GM18498 (cell line): ENCODE measurements around the gene NFYC.
"Not testable (repeated sequence)": the region's sequence is repeated elsewhere in the genome, so short reads cannot be mapped to it uniquely, and the experiment has no call there.

Source experiments
- ATAC-seq: cut with Tn5 transposase; IDR thresholded peaks from one replicate; pipeline ENCODE4 v1.9.1; 2021; ENCODE audit warnings: mild to moderate bottlenecking, moderate library complexity; ENCODE audit not compliant: unreplicated experiment

NFYC gene

GRCh38 chr1:40664791-40665190 is 26.7 kb upstream of the NFYC start:
- ATAC-seq: no peak

- peak; percentile 81 for ATAC-seq
These were observed 26.0 kb upstream of the NFYC start, which contains the start of gene RIMS3 for GRCh38 chr1:40665335-40666171. TSS of gene RIMS3 (minus strand) at chr1:40665682. CDS start at chr1:40641925, 23,757 bp downstream.

GRCh38 chr1:40668769-40669525 is 22.6 kb upstream of the NFYC start:
- ATAC-seq: peak; percentile 59

GRCh38 chr1:40673452-40673851 is 18.1 kb upstream of the NFYC start:
- ATAC-seq: no peak

GRCh38 chr1:40676501-40676900 is 15.0 kb upstream of the NFYC start:
- no peak for ATAC-seq

- ATAC-seq: no peak
These were observed 12.1 kb upstream of the NFYC start for GRCh38 chr1:40679165-40679953.

GRCh38 chr1:40684669-40685068 is 6.8 kb upstream of the NFYC start:
- ATAC-seq: no peak

GRCh38 chr1:40687059-40687458 is 4.4 kb upstream of the NFYC start:
- no peak for ATAC-seq

- no peak for ATAC-seq
These were observed 3.8 kb upstream of the NFYC start for GRCh38 chr1:40687661-40688060.

- ATAC-seq: no peak
These were observed 1.8 kb upstream of the NFYC start for GRCh38 chr1:40689737-40690136.

- ATAC-seq: no peak
These were observed 550 bp upstream of the NFYC start for GRCh38 chr1:40690771-40691537.

- no peak for ATAC-seq
These were observed 958 bp downstream of the NFYC start for GRCh38 chr1:40692429-40692895.

GRCh38 chr1:40693425-40693824 is 1.9 kb downstream of the NFYC start:
- ATAC-seq: no peak

- no peak for ATAC-seq
These were observed 2.9 kb downstream of the NFYC start for GRCh38 chr1:40694353-40694874.

- ATAC-seq: no peak
These were observed 4.8 kb downstream of the NFYC start for GRCh38 chr1:40696294-40696693.

GRCh38 chr1:40697436-40697835 is 5.9 kb downstream of the NFYC start:
- no peak for ATAC-seq

- ATAC-seq: peak; percentile 76
These were observed 8.3 kb downstream of the NFYC start for GRCh38 chr1:40699787-40700186.

- ATAC-seq: no peak
These were observed 10.2 kb downstream of the NFYC start for GRCh38 chr1:40701684-40702083.

GRCh38 chr1:40702810-40703209 is 11.3 kb downstream of the NFYC start:
- ATAC-seq: not testable (repeated sequence)

GRCh38 chr1:40703316-40703715 is 11.8 kb downstream of the NFYC start:
- no peak for ATAC-seq
